ENCODE data around the gene MYMK.

DNA sequence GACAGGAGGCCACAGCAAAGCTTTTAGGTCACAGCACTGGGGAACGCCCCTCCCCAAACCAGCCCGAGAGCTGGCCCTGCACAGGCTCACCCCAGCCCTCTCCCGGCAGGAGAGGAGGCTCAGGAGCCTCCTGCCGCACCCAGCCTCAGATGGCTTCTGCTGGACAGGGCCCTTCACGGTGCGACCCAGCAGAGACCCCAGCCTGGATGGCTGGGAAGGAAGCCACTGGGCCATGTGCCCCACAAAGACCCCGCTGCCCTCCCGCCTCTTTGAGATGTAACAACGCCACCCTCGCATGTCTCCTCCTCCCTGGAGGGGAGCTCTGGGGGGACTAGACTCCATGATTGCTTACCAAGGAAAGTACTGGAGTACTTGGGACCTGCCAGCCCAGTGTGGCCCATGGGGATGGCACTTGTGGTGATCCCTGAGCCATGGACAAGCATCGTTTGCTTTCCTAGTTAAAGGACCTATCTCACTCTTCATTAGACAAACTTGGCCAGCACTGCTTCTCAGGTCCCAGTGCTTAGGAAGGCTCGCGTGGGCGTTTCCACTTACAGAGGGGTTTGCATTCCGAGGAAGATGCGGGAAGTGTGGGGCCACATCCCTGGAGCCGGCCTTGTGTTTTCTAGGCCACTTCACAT, 9.0 kb downstream of the MYMK start:
- TF ChIP-seq, protein P1, sequence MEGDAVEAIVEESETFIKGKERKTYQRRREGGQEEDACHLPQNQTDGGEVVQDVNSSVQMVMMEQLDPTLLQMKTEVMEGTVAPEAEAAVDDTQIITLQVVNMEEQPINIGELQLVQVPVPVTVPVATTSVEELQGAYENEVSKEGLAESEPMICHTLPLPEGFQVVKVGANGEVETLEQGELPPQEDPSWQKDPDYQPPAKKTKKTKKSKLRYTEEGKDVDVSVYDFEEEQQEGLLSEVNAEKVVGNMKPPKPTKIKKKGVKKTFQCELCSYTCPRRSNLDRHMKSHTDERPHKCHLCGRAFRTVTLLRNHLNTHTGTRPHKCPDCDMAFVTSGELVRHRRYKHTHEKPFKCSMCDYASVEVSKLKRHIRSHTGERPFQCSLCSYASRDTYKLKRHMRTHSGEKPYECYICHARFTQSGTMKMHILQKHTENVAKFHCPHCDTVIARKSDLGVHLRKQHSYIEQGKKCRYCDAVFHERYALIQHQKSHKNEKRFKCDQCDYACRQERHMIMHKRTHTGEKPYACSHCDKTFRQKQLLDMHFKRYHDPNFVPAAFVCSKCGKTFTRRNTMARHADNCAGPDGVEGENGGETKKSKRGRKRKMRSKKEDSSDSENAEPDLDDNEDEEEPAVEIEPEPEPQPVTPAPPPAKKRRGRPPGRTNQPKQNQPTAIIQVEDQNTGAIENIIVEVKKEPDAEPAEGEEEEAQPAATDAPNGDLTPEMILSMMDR (IDR thresholded peaks at IDR 0.05), result no peak
- no peak for TF ChIP-seq POLR2AphosphoS5 (IDR thresholded peaks at IDR 0.05; ENCODE audit: insufficient read depth in 1 of 2, low read depth in 1 of 2)
- no peak for TF ChIP-seq POLR2A (IDR thresholded peaks at IDR 0.05)
